Adipocyte (in vitro differentiated cells): ENCODE data around the gene ZNF550.

ENCODE experiments used
- DNase-seq: peaks from one replicate; pipeline ENCODE4 v3.0.0-alpha.2; 2015; ENCODE audit warnings: low read depth
- H3K27me3 ChIP-seq: replicated peaks from 2 replicates; pipeline ENCODE4 v1.7.0; 2013; ENCODE audit warnings: mild to moderate bottlenecking, low read length, moderate library complexity; ENCODE audit not compliant: control insufficient read depth, insufficient read depth
- H3K36me3 ChIP-seq: 2 replicates; pipeline ENCODE4 v1.7.0; 2013; ENCODE audit warnings: low read length, mild to moderate bottlenecking, moderate library complexity; ENCODE audit not compliant: control insufficient read depth, insufficient read depth, severe bottlenecking
- H3K4me1 ChIP-seq: 2 replicates; pipeline ENCODE4 v1.7.0; 2013; ENCODE audit warnings: mild to moderate bottlenecking, low read length, moderate library complexity; ENCODE audit not compliant: control insufficient read depth, insufficient read depth
- H3K4me3 ChIP-seq: 2 replicates; pipeline ENCODE4 v1.7.0; 2013; ENCODE audit warnings: mild to moderate bottlenecking, low read length, moderate library complexity
- H3K9ac ChIP-seq: 2 replicates; pipeline ENCODE4 v1.7.0; 2013; ENCODE audit warnings: mild to moderate bottlenecking, low read length, moderate library complexity
- H3K9me3 ChIP-seq: 2 replicates; pipeline ENCODE4 v1.7.0; 2013; ENCODE audit warnings: mild to moderate bottlenecking, low read length, moderate library complexity; ENCODE audit not compliant: control insufficient read depth

The ZNF550 gene

GRCh38 chr19:57559404-57560025 is at the start of gene ZNF550:
TSS of gene ZNF550 (minus strand) at chr19:57559863. CDS start at chr19:57559682, 181 bp downstream.
- H3K4me1 ChIP-seq = peaks cover 23% of the 10 kb centered on the region
- peak; percentile 91 for DNase-seq
- H3K4me3 ChIP-seq = peak within 1 kb of the TSS; percentile 90
- peaks cover 29% of the 10 kb centered on the region for H3K9me3 ChIP-seq
- peaks cover 20% of the 10 kb centered on the region for H3K36me3 ChIP-seq
- H3K27me3 ChIP-seq = no peaks in the 10 kb centered on the region
- peak within 1 kb of the TSS; percentile 92 for H3K9ac ChIP-seq

- H3K36me3 ChIP-seq = peaks cover 27% of the 10 kb centered on the region
- no peaks in the 10 kb centered on the region for H3K4me1 ChIP-seq
- H3K9ac ChIP-seq = no peak overlapping the region
- DNase-seq = no peak
- no peaks in the 10 kb centered on the region for H3K27me3 ChIP-seq
- no peak overlapping the region for H3K4me3 ChIP-seq
- H3K9me3 ChIP-seq = no peaks in the 10 kb centered on the region
These were observed 47.3 kb upstream of the ZNF550 start for GRCh38 chr19:57606931-57607330.

DNA sequence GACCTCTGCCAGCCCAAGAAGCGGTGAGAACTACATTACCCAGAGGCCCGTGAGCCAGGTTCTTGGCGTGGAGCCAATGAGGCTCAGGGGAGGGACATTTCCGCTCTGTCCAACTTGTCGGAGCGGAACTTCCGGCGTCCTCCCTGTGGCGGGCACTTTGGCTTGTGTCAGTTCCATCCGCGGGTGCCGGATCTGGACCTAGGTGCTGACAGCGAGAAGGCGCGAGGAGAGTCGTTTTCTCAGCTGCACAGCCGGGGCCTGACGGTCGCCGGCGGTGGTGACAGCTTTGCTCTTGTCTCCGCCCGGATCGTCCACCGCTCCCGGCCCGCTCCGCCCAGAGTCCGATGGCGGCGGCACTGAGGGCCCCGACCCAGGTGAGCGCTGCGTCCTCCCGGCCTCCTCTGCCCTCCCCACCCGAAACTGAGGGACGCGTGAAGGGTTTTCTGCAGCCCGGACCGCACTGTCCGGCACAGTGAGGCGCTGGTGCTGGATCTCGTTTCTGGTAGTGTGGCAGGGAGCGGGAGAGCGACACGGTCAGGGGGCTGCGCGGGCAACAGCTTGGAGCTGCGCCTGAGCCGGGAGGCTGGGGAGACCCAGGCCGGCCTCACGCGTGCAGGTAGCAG is 40.2 kb upstream of the ZNF550 start, which contains the start of gene ZNF530:
Gene ZNF530, plus strand, starts transcription at position 125 of the 623 bp plus-strand sequence. CDS start 4,461 bp downstream, outside the sequence.
- Histone ChIP-seq H3K36me3 (peaks cover 5% of the 10 kb centered on the region), H3K4me3 (peak within 1 kb of the TSS; percentile 88), H3K9me3 (no peaks in the 10 kb centered on the region), H3K27me3 (no peaks in the 10 kb centered on the region), H3K9ac (peak within 1 kb of the TSS; percentile 83), H3K4me1 (peaks cover 7% of the 10 kb centered on the region)
- peak; percentile 96 for DNase-seq

DNA sequence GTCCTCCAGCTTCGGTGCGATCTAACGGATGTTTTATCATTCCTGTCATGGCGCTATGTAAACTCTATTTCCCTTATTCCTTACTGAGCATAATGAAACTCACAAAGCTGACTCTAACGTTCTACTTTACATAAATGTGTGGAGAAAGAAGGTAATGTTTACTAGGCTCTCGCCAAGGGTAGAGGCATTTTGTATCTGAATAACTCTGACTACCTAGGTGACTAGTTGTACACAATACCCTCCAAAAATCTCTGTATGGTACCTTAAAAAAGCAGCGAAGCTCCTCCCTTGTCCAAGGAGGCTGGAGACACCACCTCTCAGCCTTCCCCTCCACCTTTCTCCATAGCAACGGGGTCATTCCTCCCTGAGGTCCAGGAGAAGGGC is 39.7 kb upstream of the ZNF550 start:
- H3K4me3 ChIP-seq = peak overlapping the region; percentile 88

GRCh38 chr19:57587529-57587928 is 27.9 kb upstream of the ZNF550 start:
- peak; percentile 24 for DNase-seq
- no peak overlapping the region for H3K4me3 ChIP-seq
- H3K9ac ChIP-seq = no peak overlapping the region
- H3K27me3 ChIP-seq = no peaks in the 10 kb centered on the region
- peaks cover 13% of the 10 kb centered on the region for H3K4me1 ChIP-seq
- H3K36me3 ChIP-seq = peaks cover 31% of the 10 kb centered on the region
- H3K9me3 ChIP-seq = peaks cover 38% of the 10 kb centered on the region

More for the DNA sequence above, 39.7 kb upstream of the ZNF550 start:
- no peaks in the 10 kb centered on the region for H3K27me3 ChIP-seq
- H3K9ac ChIP-seq = no peak overlapping the region
- peaks cover 7% of the 10 kb centered on the region for H3K4me1 ChIP-seq
- DNase-seq = no peak
- no peaks in the 10 kb centered on the region for H3K9me3 ChIP-seq
- no peaks in the 10 kb centered on the region for H3K36me3 ChIP-seq

- peaks cover 3% of the 10 kb centered on the region for H3K9me3 ChIP-seq
- peaks cover 13% of the 10 kb centered on the region for H3K4me1 ChIP-seq
- peak within 1 kb of the TSS; percentile 89 for H3K4me3 ChIP-seq
- H3K36me3 ChIP-seq = peaks cover 1% of the 10 kb centered on the region
- H3K27me3 ChIP-seq = no peaks in the 10 kb centered on the region
- peak; percentile 96 for DNase-seq
- peak within 1 kb of the TSS; percentile 81 for H3K9ac ChIP-seq
These were observed 24.1 kb upstream of the ZNF550 start, which contains the start of gene ZIK1 for GRCh38 chr19:57583521-57584416. TSS of gene ZIK1 (plus strand) at chr19:57584145. CDS start at chr19:57584357, 212 bp downstream.

- peaks cover 3% of the 10 kb centered on the region for H3K9me3 ChIP-seq
- DNase-seq = no peak
These were observed 23.4 kb upstream of the ZNF550 start for GRCh38 chr19:57583104-57583520.

GRCh38 chr19:57578487-57579205 is 19.0 kb upstream of the ZNF550 start, which contains the start of gene ZNF416:
TSS of gene ZNF416 (minus strand) at chr19:57578911. CDS start at chr19:57578704, 207 bp downstream.
- H3K9me3 ChIP-seq = peaks cover 31% of the 10 kb centered on the region
- DNase-seq = peak; percentile 100

More at GRCh38 chr19:57583104-57583520, 23.4 kb upstream of the ZNF550 start:
- Histone ChIP-seq H3K4me1 (peaks cover 14% of the 10 kb centered on the region), H3K4me3 (peak overlapping the region; percentile 89), H3K9ac (no peak overlapping the region), H3K27me3 (no peaks in the 10 kb centered on the region), H3K36me3 (no peaks in the 10 kb centered on the region)

GRCh38 chr19:57576661-57577060 is 17.0 kb upstream of the ZNF550 start:
- H3K4me3 ChIP-seq = no peak overlapping the region
- peaks cover 48% of the 10 kb centered on the region for H3K9me3 ChIP-seq
- H3K4me1 ChIP-seq = peaks cover 10% of the 10 kb centered on the region
- H3K36me3 ChIP-seq = peaks cover 51% of the 10 kb centered on the region
- no peak for DNase-seq
- no peaks in the 10 kb centered on the region for H3K27me3 ChIP-seq
- H3K9ac ChIP-seq = no peak overlapping the region

More at GRCh38 chr19:57578487-57579205, 19.0 kb upstream of the ZNF550 start, which contains the start of gene ZNF416:
- H3K4me3 ChIP-seq = peak within 1 kb of the TSS; percentile 94
- H3K27me3 ChIP-seq = no peaks in the 10 kb centered on the region
- H3K36me3 ChIP-seq = peaks cover 31% of the 10 kb centered on the region
- H3K4me1 ChIP-seq = peaks cover 15% of the 10 kb centered on the region
- peak within 1 kb of the TSS; percentile 90 for H3K9ac ChIP-seq

GRCh38 chr19:57572415-57572947 is 12.8 kb upstream of the ZNF550 start:
- no peaks in the 10 kb centered on the region for H3K27me3 ChIP-seq
- no peak for DNase-seq
- peaks cover 89% of the 10 kb centered on the region for H3K9me3 ChIP-seq
- peaks cover 62% of the 10 kb centered on the region for H3K36me3 ChIP-seq
- peak overlapping the region; percentile 67 for H3K4me3 ChIP-seq
- no peak overlapping the region for H3K9ac ChIP-seq
- peaks cover 2% of the 10 kb centered on the region for H3K4me1 ChIP-seq
